HepG2 (cell line): ENCODE data around the gene ZFYVE28. TPM values are rescaled to one million over a fixed set of nuclear protein-coding genes. Genes with fewer than 3 reads are reported as not detected.

Source experiments
- ATAC-seq: fragments of 200-7000 bp; cut with Tn5 transposase; 3 replicates; pipeline ENCODE4 v1.9.1; 2020; ENCODE audit warnings: mild to moderate bottlenecking, moderate library complexity
- BruUV-seq: library from RNA; stranded (reverse); fragments of 400-500 nt; replicated peaks from 2 replicates; lab custom pipeline; 2021; lab: Mats Ljungman, UMichigan
- CTCF ChIA-PET: fragments of 300-600 bp; formaldehyde crosslinking; extraction: SDS; loops from one replicate; lab custom pipeline; 2021; ENCODE audit warnings: low total read pairs, inconsistent platforms, low intra/inter-chr PET ratio; lab: Yijun Ruan, JAX
- POLR2A ChIA-PET: fragments of 350-600 bp; sonication (Branson Sonifier 250); formaldehyde crosslinking; loops from one replicate; lab custom pipeline; 2020; ENCODE audit warnings: antibody characterized with exemption, inconsistent platforms; lab: Yijun Ruan, JAX
- DNase-seq: peaks from one replicate; pipeline ENCODE4 v3.0.0-alpha.2; 2015; ENCODE audit warnings: low spot score
- FAIRE-seq: peaks from 3 replicates; lab custom pipeline; 2011; peaks lifted over from hg19 to GRCh38; lab: Jason Lieb, UNC
- H2AFZ ChIP-seq: one replicate; pipeline ENCODE4 v1.6.1; 2011; ENCODE audit warnings: low read length, inconsistent platforms
- H3K27ac ChIP-seq: fragments of 300-600 bp; 3 replicates; pipeline ENCODE4 v1.8.0; 2011; ENCODE audit warnings: mixed run types, mild to moderate bottlenecking, mixed read lengths, low read length, inconsistent platforms; ENCODE audit not compliant: insufficient read depth; ENCODE audit errors: extremely low read length
- H3K27me3 ChIP-seq, 2 experiments: fragments of 200-600 bp in 1 of 2; 2 replicates in 1 of 2; 3 replicates in 1 of 2; pipeline versions ENCODE4 v1.6.0 to v1.8.0; 2011; ENCODE audit warnings: low read length in 2 of 2, mild to moderate bottlenecking in 2 of 2, moderate library complexity in 2 of 2, inconsistent platforms in 1 of 2; ENCODE audit not compliant: insufficient read depth in 2 of 2, control insufficient read depth in 1 of 2
- H3K36me3 ChIP-seq, 2 experiments: fragments of 200-600 bp in 1 of 2; replicated peaks in 1 of 2; 2 replicates in 1 of 2; 3 replicates in 1 of 2; pipeline versions ENCODE4 v1.5.1 to v1.8.0; 2011; ENCODE audit warnings: low read length in 2 of 2, inconsistent platforms in 1 of 2; ENCODE audit not compliant: insufficient read depth in 2 of 2, control insufficient read depth in 1 of 2
- H3K4me1 ChIP-seq: 2 replicates; pipeline ENCODE4 v1.5.1; 2012; ENCODE audit warnings: low read length, inconsistent platforms; ENCODE audit not compliant: insufficient read depth
- H3K4me2 ChIP-seq: 2 replicates; pipeline ENCODE4 v1.6.0; 2011; ENCODE audit warnings: low read depth, low read length, inconsistent platforms
- H3K4me3 ChIP-seq, 3 experiments: fragments of 200-600 bp in 1 of 3; sonication (generic), shearing (Covaris generic) in 1 of 3; replicated peaks in 1 of 3; 2 replicates each; pipeline ENCODE4 v1.5.1; 2011 to 2016; ENCODE audit warnings: low read length in 3 of 3, inconsistent platforms in 2 of 3, low read depth in 2 of 3, mild to moderate bottlenecking in 2 of 3, control low read depth in 1 of 3, mixed read lengths in 1 of 3; ENCODE audit not compliant: insufficient read depth in 1 of 3
- H3K79me2 ChIP-seq: one replicate; pipeline ENCODE4 v1.6.1; 2011; ENCODE audit warnings: low read length, inconsistent platforms; ENCODE audit not compliant: insufficient read depth
- H3K9ac ChIP-seq: 2 replicates; pipeline ENCODE4 v1.6.0; 2011; ENCODE audit warnings: mild to moderate bottlenecking, low read depth, low read length, inconsistent platforms; ENCODE audit not compliant: insufficient read depth
- H3K9me3 ChIP-seq: 2 replicates; pipeline ENCODE4 v1.5.1; 2012; ENCODE audit warnings: mild to moderate bottlenecking, low read length
- H4K20me1 ChIP-seq: 2 replicates; pipeline ENCODE4 v1.6.0; 2011; ENCODE audit warnings: inconsistent platforms, mild to moderate bottlenecking, low read length, moderate library complexity; ENCODE audit not compliant: insufficient read depth
- AFF4 ChIP-seq: sonication (generic); formaldehyde crosslinking; IDR thresholded peaks from 2 replicates; pipeline ENCODE4 v1.4.0; 2020; ENCODE audit warnings: missing genetic modification reagents
- CENPBD1 ChIP-seq: sonication (generic); formaldehyde crosslinking; IDR thresholded peaks from 2 replicates; pipeline ENCODE4 v1.8.0; 2022; ENCODE audit warnings: missing genetic modification reagents, low read depth, mild to moderate bottlenecking, borderline replicate concordance
- ETS1 ChIP-seq: sonication (generic); formaldehyde crosslinking; IDR thresholded peaks from 2 replicates; pipeline ENCODE4 v1.4.0; 2020; ENCODE audit warnings: missing genetic modification reagents
- NFE2 ChIP-seq: sonication (generic); formaldehyde crosslinking; IDR thresholded peaks from 2 replicates; pipeline ENCODE4 v1.4.0; 2020; ENCODE audit warnings: missing genetic modification reagents
- NR2F1 ChIP-seq, 2 experiments: fragments of 450-650 bp in 1 of 2; formaldehyde crosslinking in 1 of 2; IDR thresholded peaks; 2 replicates each; pipeline versions ENCODE4 v1.5.0 to v1.6.1; 2016 to 2020; ENCODE audit warnings: mild to moderate bottlenecking in 1 of 2, missing compliant biosample characterization in 1 of 2, missing genetic modification reagents in 1 of 2, moderate library complexity in 1 of 2
- NR3C1 ChIP-seq: sonication (generic); formaldehyde crosslinking; IDR thresholded peaks from 2 replicates; pipeline ENCODE4 v1.4.0; 2020; ENCODE audit warnings: missing genetic modification reagents
- PAWR ChIP-seq: sonication (generic); formaldehyde crosslinking; IDR thresholded peaks from 2 replicates; pipeline ENCODE4 v1.4.0; 2020; ENCODE audit warnings: missing genetic modification reagents, mild to moderate bottlenecking, borderline replicate concordance
- PPARG ChIP-seq: conservative IDR thresholded peaks from 2 replicates; pipeline ENCODE4 v1.6.1; 2016; ENCODE audit warnings: missing biosample characterization, missing genetic modification reagents
- ZBTB34 ChIP-seq: sonication (generic); formaldehyde crosslinking; IDR thresholded peaks from 2 replicates; pipeline ENCODE4 v1.8.0; 2022; ENCODE audit warnings: mild to moderate bottlenecking, missing genetic modification reagents
- ZNF598 ChIP-seq: sonication (generic); formaldehyde crosslinking; IDR thresholded peaks from 2 replicates; pipeline ENCODE4 v1.5.1; 2020; ENCODE audit warnings: mild to moderate bottlenecking, missing genetic modification reagents, borderline replicate concordance
- in situ Hi-C: cut with HindIII; loops from 2 replicates; pipeline ENCODE4 v1.10.0; 2017; ENCODE audit warnings: low pct_unique_long_range_greater_than_20kb; ENCODE audit not compliant: extremely low pct_ligation_motif_present
- intact Hi-C: fragments of 100-400 bp; cut with micrococcal nuclease; formaldehyde crosslinking; loops from one replicate; pipeline ENCODE4 v1.10.0; 2022; ENCODE audit not compliant: unreplicated experiment
- polyA plus RNA-seq, 8 experiments: library from polyadenylated mRNA; depleted of rRNA in 3 of 8; stranded (reverse) in 7 of 8; unstranded in 1 of 8; fragments of >200 nt; fragmentation: Illumina TruSeq in 4 of 8; extraction: Trizol in 4 of 8; gene quantifications; 2 replicates each; pipeline versions ENCODE4 v1.2.1 to v1.2.3, GENCODE V29; 2011 to 2016; ENCODE audit warnings: low read depth in 4 of 8, missing spikeins in 1 of 8, mixed read lengths in 1 of 8; ENCODE audit not compliant: insufficient read depth in 1 of 8
- total RNA-seq, 5 experiments: library from RNA; depleted of rRNA; stranded (reverse); fragments of >200 nt; fragmentation: Illumina TruSeq; extraction: Trizol; gene quantifications; 2 replicates each; pipeline ENCODE4 v1.2.3, GENCODE V29; 2016; ENCODE audit warnings: low read depth in 1 of 5
- TF ChIP-seq, protein P1 (sequence below): sonication (generic); formaldehyde crosslinking; IDR thresholded peaks from 2 replicates; pipeline ENCODE4 v1.4.0; 2020; ENCODE audit warnings: missing genetic modification reagents

ZFYVE28 gene
- total and polyA plus RNA-seq, 2 of the 13 experiments (the other 11 are each of a cell fraction or from before 2014, with no cell fraction given): 0.12 to 0.22 TPM

GRCh38 chr4:2327579-2327978, 90.9 kb downstream of the ZFYVE28 start:
- Histone ChIP-seq H3K79me2 (no peaks in the 10 kb centered on the region), H3K27ac (no peak overlapping the region), H3K9me3 (peaks cover 3% of the 10 kb centered on the region; the same call in 1 of the 2 replicates), H3K27me3 (no peaks in the 10 kb centered on the region; a peak in 2 of 5 replicates), H2AFZ (no peak overlapping the region), H3K36me3 (no peaks in the 10 kb centered on the region), H4K20me1 (no peaks in the 10 kb centered on the region), H3K4me2 (no peak overlapping the region), H3K9ac (no peak overlapping the region), H3K4me3 (no peak overlapping the region), H3K4me1 (no peaks in the 10 kb centered on the region)
- BruUV-seq: no TSS peak
- POLR2A ChIA-PET: no interaction called here
- in situ Hi-C loops (no loop called here), intact Hi-C loops (loop anchor here (5.0 kb wide), 1 partner anchor 375 kb away; no protein-coding TSS in a partner anchor)
- CTCF ChIA-PET: no interaction called here
- DNase-seq (no peak), FAIRE-seq (no peak), ATAC-seq (no peak)
- TF ChIP-seq NFE2: no peak
- no peak for TF ChIP-seq CENPBD1 (CRISPR knock-in tag)
- no peak for TF ChIP-seq ZNF598
- no peak for TF ChIP-seq NR3C1 (CRISPR knock-in tag)
- no peak for TF ChIP-seq AFF4 (CRISPR knock-in tag)
- TF ChIP-seq, protein P1, sequence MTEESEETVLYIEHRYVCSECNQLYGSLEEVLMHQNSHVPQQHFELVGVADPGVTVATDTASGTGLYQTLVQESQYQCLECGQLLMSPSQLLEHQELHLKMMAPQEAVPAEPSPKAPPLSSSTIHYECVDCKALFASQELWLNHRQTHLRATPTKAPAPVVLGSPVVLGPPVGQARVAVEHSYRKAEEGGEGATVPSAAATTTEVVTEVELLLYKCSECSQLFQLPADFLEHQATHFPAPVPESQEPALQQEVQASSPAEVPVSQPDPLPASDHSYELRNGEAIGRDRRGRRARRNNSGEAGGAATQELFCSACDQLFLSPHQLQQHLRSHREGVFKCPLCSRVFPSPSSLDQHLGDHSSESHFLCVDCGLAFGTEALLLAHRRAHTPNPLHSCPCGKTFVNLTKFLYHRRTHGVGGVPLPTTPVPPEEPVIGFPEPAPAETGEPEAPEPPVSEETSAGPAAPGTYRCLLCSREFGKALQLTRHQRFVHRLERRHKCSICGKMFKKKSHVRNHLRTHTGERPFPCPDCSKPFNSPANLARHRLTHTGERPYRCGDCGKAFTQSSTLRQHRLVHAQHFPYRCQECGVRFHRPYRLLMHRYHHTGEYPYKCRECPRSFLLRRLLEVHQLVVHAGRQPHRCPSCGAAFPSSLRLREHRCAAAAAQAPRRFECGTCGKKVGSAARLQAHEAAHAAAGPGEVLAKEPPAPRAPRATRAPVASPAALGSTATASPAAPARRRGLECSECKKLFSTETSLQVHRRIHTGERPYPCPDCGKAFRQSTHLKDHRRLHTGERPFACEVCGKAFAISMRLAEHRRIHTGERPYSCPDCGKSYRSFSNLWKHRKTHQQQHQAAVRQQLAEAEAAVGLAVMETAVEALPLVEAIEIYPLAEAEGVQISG: no peak
- TF ChIP-seq NR2F1 (CRISPR knock-in tag; IDR thresholded peaks at IDR 0.05): no peak
- no peak for TF ChIP-seq ZBTB34 (CRISPR knock-in tag)
- TF ChIP-seq PAWR (CRISPR knock-in tag): no peak
- TF ChIP-seq ETS1 (CRISPR knock-in tag): no peak
- TF ChIP-seq PPARG: no peak
